ENCODE results near the gene TEX54. TPM values are rescaled to one million over a fixed set of nuclear protein-coding genes. Genes with fewer than 3 reads are reported as not detected.
"Not testable (repeated sequence)": the region's sequence is repeated elsewhere in the genome, so short reads cannot be mapped to it uniquely, and the experiment has no call there.

TEX54 gene
- polyA plus RNA-seq, 1 donor (not counting 4 experiments of a cell fraction or from before 2014, with no cell fraction given): not detected

DNA sequence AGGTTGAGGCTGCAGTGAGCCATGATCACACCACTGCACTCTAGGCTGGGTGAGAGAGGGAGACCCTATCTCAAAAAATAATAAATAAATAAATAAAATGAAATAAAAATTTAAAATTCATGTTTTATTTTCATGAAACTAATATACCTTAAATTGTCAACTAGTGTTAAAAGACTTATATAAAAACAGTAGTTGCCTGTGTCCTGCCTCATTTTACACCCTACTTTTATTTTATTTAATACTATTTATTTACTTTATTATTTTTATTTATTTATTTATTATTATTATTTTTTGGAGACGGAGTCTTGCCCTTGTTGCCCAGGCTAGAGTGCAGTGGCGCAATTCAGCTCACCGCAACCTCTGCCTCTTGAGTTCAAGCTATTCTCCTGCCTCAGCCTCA, 11.5 kb upstream of the TEX54 start:
- dilution Hi-C loops (cut with MboI; ENCODE audit: extremely low pct_ligation_motif_present, low sequenced_read_pairs): no loop called here
- FAIRE-seq: no peak

DNA sequence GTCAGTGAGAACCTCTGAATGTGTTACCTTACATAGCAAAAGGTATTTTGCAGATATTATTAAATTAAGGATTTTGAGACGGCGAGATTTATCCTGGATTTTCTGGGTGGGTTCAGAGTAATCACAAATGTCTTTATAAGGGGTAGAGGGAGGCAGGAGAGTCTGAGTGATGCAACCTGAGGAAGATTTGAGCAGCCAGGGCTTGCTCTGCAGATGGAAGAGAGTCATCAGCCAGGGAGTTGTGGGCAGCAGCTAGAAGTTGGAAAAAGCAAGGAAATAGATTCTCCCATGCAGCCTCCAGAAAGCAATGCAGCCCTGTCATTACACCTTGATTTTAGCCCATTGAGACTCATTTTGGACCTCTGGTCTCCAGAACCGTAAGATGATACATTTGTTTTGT, 10.8 kb upstream of the TEX54 start:
- Histone ChIP-seq H3K4me1 (ENCODE audit: control insufficient read depth, extremely low read depth, insufficient read depth, low read length) (peaks cover 14% of the 10 kb centered on the region), H3K36me3 (ENCODE audit: control insufficient read depth in 2 of 2, extremely low read depth in 1 of 2, insufficient read depth in 2 of 2, low read length in 2 of 2) (no peaks in the 10 kb centered on the region), H3K4me2 (ENCODE audit: control insufficient read depth, extremely low read depth, insufficient read depth, low read depth, low read length) (no peak overlapping the region), H3K9me3 (ENCODE audit: control insufficient read depth, low read depth, low read length) (no peaks in the 10 kb centered on the region), H3K4me3 (ENCODE audit: control insufficient read depth in 2 of 3, extremely low read depth in 1 of 3, insufficient read depth in 2 of 3, low read depth in 1 of 3, low read length in 3 of 3) (no peak overlapping the region), H3K9ac (ENCODE audit: control insufficient read depth, extremely low read depth, insufficient read depth, low read length) (no peak overlapping the region), H2AFZ (ENCODE audit: control insufficient read depth, low read length) (no peak overlapping the region), H3K27me3 (ENCODE audit: control insufficient read depth, extremely low read depth, insufficient read depth, low read length) (no peaks in the 10 kb centered on the region), H3K9me1 (ENCODE audit: control insufficient read depth, extremely low read depth, insufficient read depth, low read length) (no peaks in the 10 kb centered on the region), H3K27ac (ENCODE audit: control insufficient read depth, insufficient read depth, low read length) (no peak overlapping the region), H3K79me2 (ENCODE audit: control insufficient read depth, insufficient read depth, low read length) (peaks cover 9% of the 10 kb centered on the region), H4K20me1 (ENCODE audit: control insufficient read depth, extremely low read depth, insufficient read depth, low read length) (no peaks in the 10 kb centered on the region)
- FAIRE-seq (no peak), DNase-seq (ENCODE audit: low read depth, low spot score) (no peak)
- dilution Hi-C loops (cut with MboI; ENCODE audit: extremely low pct_ligation_motif_present, low sequenced_read_pairs): no loop called here
- TF ChIP-seq, protein P1, sequence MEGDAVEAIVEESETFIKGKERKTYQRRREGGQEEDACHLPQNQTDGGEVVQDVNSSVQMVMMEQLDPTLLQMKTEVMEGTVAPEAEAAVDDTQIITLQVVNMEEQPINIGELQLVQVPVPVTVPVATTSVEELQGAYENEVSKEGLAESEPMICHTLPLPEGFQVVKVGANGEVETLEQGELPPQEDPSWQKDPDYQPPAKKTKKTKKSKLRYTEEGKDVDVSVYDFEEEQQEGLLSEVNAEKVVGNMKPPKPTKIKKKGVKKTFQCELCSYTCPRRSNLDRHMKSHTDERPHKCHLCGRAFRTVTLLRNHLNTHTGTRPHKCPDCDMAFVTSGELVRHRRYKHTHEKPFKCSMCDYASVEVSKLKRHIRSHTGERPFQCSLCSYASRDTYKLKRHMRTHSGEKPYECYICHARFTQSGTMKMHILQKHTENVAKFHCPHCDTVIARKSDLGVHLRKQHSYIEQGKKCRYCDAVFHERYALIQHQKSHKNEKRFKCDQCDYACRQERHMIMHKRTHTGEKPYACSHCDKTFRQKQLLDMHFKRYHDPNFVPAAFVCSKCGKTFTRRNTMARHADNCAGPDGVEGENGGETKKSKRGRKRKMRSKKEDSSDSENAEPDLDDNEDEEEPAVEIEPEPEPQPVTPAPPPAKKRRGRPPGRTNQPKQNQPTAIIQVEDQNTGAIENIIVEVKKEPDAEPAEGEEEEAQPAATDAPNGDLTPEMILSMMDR (optimal IDR thresholded peaks at IDR 0.05 in 1 of 3, IDR thresholded peaks at IDR 0.05 in 1 of 3, conservative IDR thresholded peaks at IDR 0.05 in 1 of 3; ENCODE audit: extremely low read depth in 1 of 3, insufficient read depth in 2 of 3, low read length in 3 of 3): no peak
- no peak for TF ChIP-seq EZH2 (IDR thresholded peaks at IDR 0.05; ENCODE audit: low read length)

More for the DNA sequence above, 11.5 kb upstream of the TEX54 start:
- Histone ChIP-seq H3K4me1 (ENCODE audit: control insufficient read depth, extremely low read depth, insufficient read depth, low read length) (peaks cover 14% of the 10 kb centered on the region), H3K36me3 (ENCODE audit: control insufficient read depth in 2 of 2, extremely low read depth in 1 of 2, insufficient read depth in 2 of 2, low read length in 2 of 2) (no peaks in the 10 kb centered on the region), H3K9ac (ENCODE audit: control insufficient read depth, extremely low read depth, insufficient read depth, low read length) (no peak overlapping the region), H4K20me1 (ENCODE audit: control insufficient read depth, extremely low read depth, insufficient read depth, low read length) (no peaks in the 10 kb centered on the region), H3K9me1 (ENCODE audit: control insufficient read depth, extremely low read depth, insufficient read depth, low read length) (no peaks in the 10 kb centered on the region), H3K9me3 (ENCODE audit: control insufficient read depth, low read depth, low read length) (no peaks in the 10 kb centered on the region), H3K27ac (ENCODE audit: control insufficient read depth, insufficient read depth, low read length) (no peak overlapping the region), H3K79me2 (ENCODE audit: control insufficient read depth, insufficient read depth, low read length) (peaks cover 2% of the 10 kb centered on the region), H3K27me3 (ENCODE audit: control insufficient read depth, extremely low read depth, insufficient read depth, low read length) (no peaks in the 10 kb centered on the region), H3K4me2 (ENCODE audit: control insufficient read depth, extremely low read depth, insufficient read depth, low read depth, low read length) (no peak overlapping the region), H2AFZ (ENCODE audit: control insufficient read depth, low read length) (no peak overlapping the region), H3K4me3 (ENCODE audit: control insufficient read depth in 2 of 3, extremely low read depth in 1 of 3, insufficient read depth in 2 of 3, low read depth in 1 of 3, low read length in 3 of 3) (no peak overlapping the region)
- no peak for DNase-seq (ENCODE audit: low read depth, low spot score)
- TF ChIP-seq, protein P1 (optimal IDR thresholded peaks at IDR 0.05 in 1 of 3, IDR thresholded peaks at IDR 0.05 in 1 of 3, conservative IDR thresholded peaks at IDR 0.05 in 1 of 3; ENCODE audit: extremely low read depth in 1 of 3, insufficient read depth in 2 of 3, low read length in 3 of 3): no peak
- TF ChIP-seq EZH2 (IDR thresholded peaks at IDR 0.05; ENCODE audit: low read length): no peak

DNA sequence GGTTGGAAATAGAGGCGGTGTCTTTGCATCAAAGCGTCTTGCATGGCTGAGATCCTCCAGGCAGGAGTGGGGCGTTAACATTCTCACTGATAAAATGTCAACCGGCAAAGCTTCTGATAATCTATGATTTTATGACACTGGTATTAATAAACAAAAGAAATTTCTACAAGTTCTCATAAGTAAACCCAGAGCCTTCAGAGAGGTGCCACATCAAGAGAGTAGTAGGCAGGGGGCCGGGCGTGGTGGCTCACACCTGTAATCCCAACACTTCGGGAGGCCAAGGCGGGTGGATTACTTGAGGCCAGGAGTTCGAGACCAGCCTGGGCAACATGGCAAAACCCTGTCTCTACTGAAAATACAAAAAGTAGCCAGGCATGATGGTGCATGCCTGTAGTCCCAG, 10.2 kb upstream of the TEX54 start:
- H3K36me3 ChIP-seq (ENCODE audit: control insufficient read depth in 2 of 2, extremely low read depth in 1 of 2, insufficient read depth in 2 of 2, low read length in 2 of 2); H3K9me1 ChIP-seq (ENCODE audit: control insufficient read depth, extremely low read depth, insufficient read depth, low read length); dilution Hi-C loops (cut with MboI; ENCODE audit: extremely low pct_ligation_motif_present, low sequenced_read_pairs); H3K27me3 ChIP-seq (ENCODE audit: control insufficient read depth, extremely low read depth, insufficient read depth, low read length); H4K20me1 ChIP-seq (ENCODE audit: control insufficient read depth, extremely low read depth, insufficient read depth, low read length); H3K9me3 ChIP-seq (ENCODE audit: control insufficient read depth, low read depth, low read length); FAIRE-seq; DNase-seq (ENCODE audit: low read depth, low spot score): not testable (repeated sequence)
- peak overlapping the region; percentile 99 for H3K27ac ChIP-seq (ENCODE audit: control insufficient read depth, insufficient read depth, low read length)
- peak overlapping the region; percentile 87 for H3K9ac ChIP-seq (ENCODE audit: control insufficient read depth, extremely low read depth, insufficient read depth, low read length)
- peak overlapping the region; percentile 93 for H2AFZ ChIP-seq (ENCODE audit: control insufficient read depth, low read length)
- peak overlapping the region in 1 of 3 experiments; percentile 62 for H3K4me3 ChIP-seq (ENCODE audit: control insufficient read depth in 2 of 3, extremely low read depth in 1 of 3, insufficient read depth in 2 of 3, low read depth in 1 of 3, low read length in 3 of 3)
- peaks cover 15% of the 10 kb centered on the region for H3K79me2 ChIP-seq (ENCODE audit: control insufficient read depth, insufficient read depth, low read length)
- peaks cover 14% of the 10 kb centered on the region for H3K4me1 ChIP-seq (ENCODE audit: control insufficient read depth, extremely low read depth, insufficient read depth, low read length)
- H3K4me2 ChIP-seq (ENCODE audit: control insufficient read depth, extremely low read depth, insufficient read depth, low read depth, low read length): peak overlapping the region; percentile 91
